COLO668 (cell line): Measurements from ENCODE around the gene STK10.
"Not testable (repeated sequence)": the region's sequence is repeated elsewhere in the genome, so short reads cannot be mapped to it uniquely, and the experiment has no call there.

Source experiments
- DNase-seq: peaks from one replicate; lab custom pipeline; 2025; ENCODE audit not compliant: unreplicated experiment; lab: John Stamatoyannopoulos, UW

The STK10 gene

GRCh38 chr5:172020110-172020786 lies 167.8 kb downstream of the STK10 start:
- not testable (repeated sequence) for DNase-seq

GRCh38 chr5:172015346-172015745 lies 172.7 kb downstream of the STK10 start:
- no peak for DNase-seq

GRCh38 chr5:172010278-172010677 lies 177.7 kb downstream of the STK10 start:
- no peak for DNase-seq

GRCh38 chr5:172009536-172010270 lies 178.3 kb downstream of the STK10 start:
- no peak for DNase-seq

- DNase-seq = no peak
These were observed 179.3 kb downstream of the STK10 start for GRCh38 chr5:172008689-172009141.

GRCh38 chr5:172008111-172008455 lies 179.9 kb downstream of the STK10 start:
- DNase-seq = no peak

- no peak for DNase-seq
These were observed 180.6 kb downstream of the STK10 start for GRCh38 chr5:172007175-172008110.

GRCh38 chr5:172006321-172007174 lies 181.5 kb downstream of the STK10 start, which contains the start of gene FBXW11:
Gene FBXW11, minus strand, starts transcription at chr5:172006638. Its CDS starts 136 bp downstream, at chr5:172006502.
- peak; percentile 91 for DNase-seq

GRCh38 chr5:172005708-172006320 lies 182.2 kb downstream of the STK10 start:
- peak; percentile 25 for DNase-seq

- no peak for DNase-seq
These were observed 183.2 kb downstream of the STK10 start for GRCh38 chr5:172004824-172005237.

GRCh38 chr5:172003746-172004145 lies 184.3 kb downstream of the STK10 start:
- DNase-seq = no peak

- no peak for DNase-seq
These were observed 185.0 kb downstream of the STK10 start for GRCh38 chr5:172002840-172003512.

- no peak for DNase-seq
These were observed 185.7 kb downstream of the STK10 start for GRCh38 chr5:172002310-172002709.

GRCh38 chr5:171999877-172000276 lies 188.1 kb downstream of the STK10 start:
- no peak for DNase-seq

- DNase-seq = no peak
These were observed 188.9 kb downstream of the STK10 start for GRCh38 chr5:171999100-171999499.

- DNase-seq = no peak
These were observed 191.0 kb downstream of the STK10 start for GRCh38 chr5:171997011-171997410.

- no peak for DNase-seq
These were observed 195.2 kb downstream of the STK10 start for GRCh38 chr5:171992813-171993212.

GRCh38 chr5:171992305-171992704 lies 195.7 kb downstream of the STK10 start:
- DNase-seq = no peak
